GM08714 (cell line): ENCODE data around the gene RAB28.

Source experiments
- H3K4me3 ChIP-seq: fragments of 200-500 bp; sonication (Bioruptor generic); 2 replicates; pipeline ENCODE4 v1.5.1; 2014; ENCODE audit warnings: mild to moderate bottlenecking, low read length, inconsistent platforms
- ZNF274 ChIP-seq: IDR thresholded peaks from 2 replicates; pipeline ENCODE4 v1.6.1; 2012; ENCODE audit warnings: mild to moderate bottlenecking, low read depth, low read length

The RAB28 gene

GRCh38 chr4:13484122-13484748, at the start of gene RAB28:
Gene RAB28 (minus strand): TSS chr4:13484340.
- no peak for TF ChIP-seq ZNF274
- peak within 1 kb of the TSS; percentile 70 for H3K4me3 ChIP-seq

- no peak overlapping the region for H3K4me3 ChIP-seq
- no peak for TF ChIP-seq ZNF274
These were observed 47.5 kb upstream of the RAB28 start for GRCh38 chr4:13531625-13531998.

- no peak for TF ChIP-seq ZNF274
- H3K4me3 ChIP-seq: no peak overlapping the region
These were observed 46.9 kb upstream of the RAB28 start for GRCh38 chr4:13530823-13531624.

- H3K4me3 ChIP-seq: no peak overlapping the region; the same call in 1 of the 2 replicates
- TF ChIP-seq ZNF274: no peak
These were observed 45.2 kb upstream of the RAB28 start for GRCh38 chr4:13529128-13529919.

- no peak overlapping the region; the same call in 1 of the 2 replicates for H3K4me3 ChIP-seq
- TF ChIP-seq ZNF274: no peak
These were observed 44.6 kb upstream of the RAB28 start for GRCh38 chr4:13528821-13529127.

GRCh38 chr4:13527981-13528820, 44.1 kb upstream of the RAB28 start:
- no peak for TF ChIP-seq ZNF274
- H3K4me3 ChIP-seq: peak overlapping the region; percentile 0; the same call in 1 of the 2 replicates

- TF ChIP-seq ZNF274: no peak
- H3K4me3 ChIP-seq: no peak overlapping the region
These were observed 43.2 kb upstream of the RAB28 start for GRCh38 chr4:13527192-13527980.

GRCh38 chr4:13526658-13527057, 42.5 kb upstream of the RAB28 start:
- no peak for TF ChIP-seq ZNF274
- no peak overlapping the region for H3K4me3 ChIP-seq

GRCh38 chr4:13525606-13526281, 41.6 kb upstream of the RAB28 start:
- H3K4me3 ChIP-seq: no peak overlapping the region
- TF ChIP-seq ZNF274: no peak

GRCh38 chr4:13524504-13525243, 40.5 kb upstream of the RAB28 start:
- H3K4me3 ChIP-seq: no peak overlapping the region
- no peak for TF ChIP-seq ZNF274

GRCh38 chr4:13523591-13524503, 39.7 kb upstream of the RAB28 start:
- H3K4me3 ChIP-seq: no peak overlapping the region
- no peak for TF ChIP-seq ZNF274

GRCh38 chr4:13523105-13523477, 39.0 kb upstream of the RAB28 start:
- no peak overlapping the region for H3K4me3 ChIP-seq
- no peak for TF ChIP-seq ZNF274
